KMS-11 (cell line): Measurements from ENCODE around the gene TARDBP.
"Not testable (repeated sequence)": the region's sequence is repeated elsewhere in the genome, so short reads cannot be mapped to it uniquely, and the experiment has no call there.

Source experiments
- H2AFZ ChIP-seq: fragments of 200-600 bp; sonication (generic); 2 replicates; pipeline ENCODE4 v1.6.1; 2016; ENCODE audit warnings: antibody characterized with exemption, mixed run types, low read depth
- H3K27ac ChIP-seq: fragments of 200-600 bp; sonication (generic); 2 replicates; pipeline ENCODE4 v1.6.1; 2016; ENCODE audit warnings: mild to moderate bottlenecking, mixed run types
- H3K27me3 ChIP-seq: fragments of 200-600 bp; sonication (generic); 2 replicates; pipeline ENCODE4 v1.6.1; 2017; ENCODE audit warnings: mild to moderate bottlenecking, low read depth, mixed run types, moderate library complexity; ENCODE audit not compliant: insufficient read depth
- H3K36me3 ChIP-seq: fragments of 200-600 bp; sonication (generic); 2 replicates; pipeline ENCODE4 v1.6.1; 2017; ENCODE audit warnings: mild to moderate bottlenecking, mixed run types; ENCODE audit not compliant: insufficient read depth
- H3K4me1 ChIP-seq: fragments of 200-600 bp; sonication (generic); 2 replicates; pipeline ENCODE4 v1.6.1; 2016; ENCODE audit warnings: mild to moderate bottlenecking, low read depth, mixed run types; ENCODE audit not compliant: poor library complexity, severe bottlenecking
- H3K4me2 ChIP-seq: fragments of 200-600 bp; sonication (generic); 2 replicates; pipeline ENCODE4 v1.7.0; 2016; ENCODE audit warnings: mild to moderate bottlenecking, mixed run types
- H3K4me3 ChIP-seq: fragments of 200-600 bp; sonication (generic); IDR thresholded peaks from 2 replicates; pipeline ENCODE4 v1.6.1; 2017; ENCODE audit warnings: low read depth, low read length, mixed read lengths; ENCODE audit not compliant: insufficient read depth
- H3K79me2 ChIP-seq: fragments of 200-600 bp; sonication (generic); 2 replicates; pipeline ENCODE4 v1.6.1; 2016; ENCODE audit warnings: low read depth, mixed run types; ENCODE audit not compliant: insufficient read depth
- H3K9ac ChIP-seq: fragments of 200-600 bp; sonication (generic); 2 replicates; pipeline ENCODE4 v1.6.1; 2016; ENCODE audit warnings: mild to moderate bottlenecking, mixed run types
- H4K20me1 ChIP-seq: fragments of 200-600 bp; sonication (generic); 2 replicates; pipeline ENCODE4 v1.6.1; 2016; ENCODE audit warnings: mild to moderate bottlenecking, mixed run types; ENCODE audit not compliant: insufficient read depth
- CTCF ChIP-seq: fragments of 200-600 bp; sonication (generic); conservative IDR thresholded peaks from 2 replicates; pipeline ENCODE4 v1.6.1; 2017; ENCODE audit warnings: low read depth, mild to moderate bottlenecking, antibody characterized with exemption, low read length, moderate library complexity, mixed read lengths

Gene TARDBP

GRCh38 chr1:11037740-11038182 lies 25.3 kb downstream of the TARDBP start:
- H3K4me3 ChIP-seq = no peak overlapping the region
- H3K9ac ChIP-seq = no peak overlapping the region
- H3K27ac ChIP-seq = no peak overlapping the region
- no peaks in the 10 kb centered on the region for H4K20me1 ChIP-seq
- peaks cover 18% of the 10 kb centered on the region; the same call in 1 of the 2 replicates for H3K27me3 ChIP-seq
- no peaks in the 10 kb centered on the region for H3K36me3 ChIP-seq
- H3K4me1 ChIP-seq = no peaks in the 10 kb centered on the region
- TF ChIP-seq CTCF = peak; percentile 99
- H2AFZ ChIP-seq = peak overlapping the region; percentile 7; the same call in 1 of the 2 replicates
- H3K4me2 ChIP-seq = no peak overlapping the region
- H3K79me2 ChIP-seq = no peaks in the 10 kb centered on the region

- Histone ChIP-seq H4K20me1 (no peaks in the 10 kb centered on the region), H3K9ac (no peak overlapping the region), H2AFZ (no peak overlapping the region), H3K4me2 (no peak overlapping the region), H3K36me3 (no peaks in the 10 kb centered on the region), H3K27ac (no peak overlapping the region), H3K79me2 (no peaks in the 10 kb centered on the region), H3K27me3 (peaks cover 26% of the 10 kb centered on the region; the same call in 1 of the 2 replicates), H3K4me1 (no peaks in the 10 kb centered on the region), H3K4me3 (no peak overlapping the region)
- no peak for TF ChIP-seq CTCF
Measured at GRCh38 chr1:11039351-11040104, 27.1 kb downstream of the TARDBP start.

- H3K27me3 ChIP-seq = peaks cover 26% of the 10 kb centered on the region; the same call in 1 of the 2 replicates
- H4K20me1 ChIP-seq, H3K4me2 ChIP-seq, H3K36me3 ChIP-seq, H3K4me3 ChIP-seq, H3K9ac ChIP-seq, H3K79me2 ChIP-seq, H2AFZ ChIP-seq, H3K4me1 ChIP-seq, H3K27ac ChIP-seq: not testable (repeated sequence)
Measured at GRCh38 chr1:11040105-11040429, 27.6 kb downstream of the TARDBP start.

DNA sequence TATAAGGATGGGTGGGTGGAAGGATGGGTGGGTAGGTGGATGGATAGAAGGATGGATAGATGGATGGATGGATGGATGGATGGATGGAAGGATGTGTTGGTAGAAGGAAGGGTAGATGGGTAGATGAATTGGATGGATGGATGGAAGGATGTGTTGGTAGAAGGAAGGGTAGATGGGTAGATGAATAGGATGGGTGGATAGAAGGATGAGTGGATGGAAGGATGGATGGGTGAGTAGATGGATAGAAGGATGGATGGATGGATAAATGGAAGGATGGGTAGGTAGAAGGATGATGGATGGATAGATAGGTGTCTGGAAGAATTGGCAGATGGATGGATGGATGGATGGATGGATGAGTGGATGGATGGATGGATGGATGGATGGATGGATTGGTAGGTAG lies 28.6 kb downstream of the TARDBP start:
- H3K27me3 ChIP-seq = peaks cover 26% of the 10 kb centered on the region; the same call in 1 of the 2 replicates
- H4K20me1 ChIP-seq = no peaks in the 10 kb centered on the region
- no peaks in the 10 kb centered on the region for H3K79me2 ChIP-seq
- H3K36me3 ChIP-seq = no peaks in the 10 kb centered on the region
- no peak overlapping the region for H3K9ac ChIP-seq
- H3K27ac ChIP-seq = no peak overlapping the region
- H3K4me2 ChIP-seq = no peak overlapping the region
- no peaks in the 10 kb centered on the region for H3K4me1 ChIP-seq
- TF ChIP-seq CTCF = no peak
- H2AFZ ChIP-seq = no peak overlapping the region
- H3K4me3 ChIP-seq = no peak overlapping the region

DNA sequence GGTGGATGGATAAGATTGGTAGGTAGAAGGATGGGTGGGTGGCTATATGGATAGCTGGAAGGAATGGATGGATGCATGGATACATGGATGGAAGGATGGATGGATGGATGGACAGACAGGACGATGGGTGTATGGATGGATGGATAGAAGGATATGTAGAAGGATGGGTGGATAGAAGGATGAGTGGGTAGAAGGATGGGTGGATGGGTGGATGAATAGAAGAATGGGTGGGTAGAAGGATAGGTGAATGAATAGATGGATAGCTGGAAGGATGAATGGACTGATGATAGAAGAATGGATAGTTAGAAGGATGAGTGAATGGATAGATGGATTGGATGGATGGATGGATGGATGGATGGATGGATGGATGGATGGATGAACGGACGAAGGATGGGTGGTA lies 29.6 kb downstream of the TARDBP start:
- no peaks in the 10 kb centered on the region for H3K4me1 ChIP-seq
- H3K79me2 ChIP-seq = no peaks in the 10 kb centered on the region
- peaks cover 21% of the 10 kb centered on the region; the same call in 1 of the 2 replicates for H3K27me3 ChIP-seq
- no peak overlapping the region for H3K27ac ChIP-seq
- H3K36me3 ChIP-seq = no peaks in the 10 kb centered on the region
- H4K20me1 ChIP-seq = no peaks in the 10 kb centered on the region
- TF ChIP-seq CTCF = no peak
- no peak overlapping the region for H3K9ac ChIP-seq
- no peak overlapping the region for H2AFZ ChIP-seq
- H3K4me2 ChIP-seq = no peak overlapping the region
- H3K4me3 ChIP-seq = no peak overlapping the region
